HCT116 (cell line): ENCODE data around the gene SNRPA. TPM values are rescaled to one million over a fixed set of nuclear protein-coding genes. Genes with fewer than 3 reads are reported as not detected.

ENCODE experiments used
- ATAC-seq: fragments of 200-7000 bp; cut with Tn5 transposase; 2 replicates; pipeline ENCODE4 v1.9.1; 2020; ENCODE audit warnings: mild to moderate bottlenecking, moderate library complexity
- BruUV-seq: library from RNA; stranded (reverse); fragments of 400-500 nt; replicated peaks from 2 replicates; lab custom pipeline; 2021; lab: Mats Ljungman, UMichigan
- CTCF ChIA-PET: fragments of 300-600 bp; sonication (Branson Sonifier 250); formaldehyde crosslinking; loops from one replicate; lab custom pipeline; 2021; ENCODE audit warnings: antibody characterized with exemption; lab: Charles Lee
- POLR2A ChIA-PET: fragments of 300-600, 350-600 bp; sonication (Branson Sonifier 250); formaldehyde crosslinking; loops from one replicate; lab custom pipeline; 2021; ENCODE audit warnings: antibody characterized with exemption; lab: Charles Lee
- RAD21 ChIA-PET, 2 experiments: fragments of 300-600 bp; sonication (Branson Sonifier 250); formaldehyde crosslinking; loops; one replicate each; lab custom pipeline; 2023; ENCODE audit warnings: low total read pairs in 2 of 2; ENCODE audit not compliant: uncharacterized antibody in 2 of 2, unreplicated experiment in 2 of 2, low non-redundant PET in 1 of 2; lab: Charles Lee
- DNase-seq: peaks from one replicate; pipeline ENCODE4 v3.0.0-alpha.2; 2010; ENCODE audit warnings: low read depth, low spot score
- H2AFZ ChIP-seq: fragments of 200-600 bp; shearing (Covaris generic), sonication (generic); 2 replicates; pipeline ENCODE4 v1.6.1; 2017; ENCODE audit warnings: low read depth, mixed run types, mixed read lengths, antibody characterized with exemption, low read length; ENCODE audit not compliant: poor library complexity, severe bottlenecking
- H3K27ac ChIP-seq: 2 replicates; pipeline ENCODE4 v1.5.1; 2012; ENCODE audit warnings: low read depth, low read length
- H3K27me3 ChIP-seq: fragments of 200-600 bp; sonication (generic); 2 replicates; pipeline ENCODE4 v1.6.1; 2016; ENCODE audit warnings: mixed run types, low read length, mixed read lengths; ENCODE audit not compliant: insufficient read depth
- H3K36me3 ChIP-seq, 2 experiments: fragments of 200-500 bp in 1 of 2; fragments of 200-600 bp in 1 of 2; sonication (Bioruptor generic) in 1 of 2; sonication (generic) in 1 of 2; 2 replicates each; pipeline versions ENCODE4 v1.5.1 to v1.6.1; 2014 to 2016; ENCODE audit warnings: low read length in 2 of 2, inconsistent platforms in 1 of 2, mixed read lengths in 1 of 2, mixed run types in 1 of 2; ENCODE audit not compliant: insufficient read depth in 2 of 2, control insufficient read depth in 1 of 2
- H3K4me1 ChIP-seq, 2 experiments: fragments of 200-600 bp in 1 of 2; sonication (generic) in 1 of 2; 2 replicates each; pipeline versions ENCODE4 v1.5.1 to v1.6.1; 2012 to 2017; ENCODE audit warnings: low read length in 2 of 2, inconsistent platforms in 1 of 2, mild to moderate bottlenecking in 1 of 2, mixed read lengths in 1 of 2, mixed run types in 1 of 2, moderate library complexity in 1 of 2; ENCODE audit not compliant: insufficient read depth in 2 of 2, control insufficient read depth in 1 of 2
- H3K4me2 ChIP-seq: fragments of 200-600 bp; sonication (generic); 2 replicates; pipeline ENCODE4 v1.6.1; 2017; ENCODE audit warnings: mixed run types, low read length, mixed read lengths
- H3K4me3 ChIP-seq, 2 experiments: fragments of 200-600 bp in 1 of 2; sonication (generic) in 1 of 2; replicated peaks in 1 of 2; 2 replicates each; pipeline ENCODE4 v1.5.1; 2011 to 2016; ENCODE audit warnings: low read length in 2 of 2, control low read depth in 1 of 2, low read depth in 1 of 2, mild to moderate bottlenecking in 1 of 2, mixed read lengths in 1 of 2, mixed run types in 1 of 2
- H3K79me2 ChIP-seq: fragments of 200-600 bp; sonication (generic); 2 replicates; pipeline ENCODE4 v1.6.1; 2017; ENCODE audit warnings: mild to moderate bottlenecking, mixed run types, low read length, moderate library complexity, mixed read lengths; ENCODE audit not compliant: insufficient read depth
- H3K9ac ChIP-seq: fragments of 200-600 bp; sonication (generic); 2 replicates; pipeline ENCODE4 v1.6.1; 2016; ENCODE audit warnings: low read length, mixed read lengths
- H3K9me2 ChIP-seq: fragments of 200-600 bp; sonication (generic), shearing (Covaris generic); 2 replicates; pipeline ENCODE4 v1.6.1; 2017; ENCODE audit warnings: mixed run types, mild to moderate bottlenecking, moderate library complexity; ENCODE audit not compliant: insufficient read depth
- H3K9me3 ChIP-seq, 2 experiments: fragments of 200-500 bp in 1 of 2; fragments of 200-600 bp in 1 of 2; sonication (Bioruptor generic) in 1 of 2; sonication (generic) in 1 of 2; 2 replicates each; pipeline ENCODE4 v1.6.1; 2014 to 2017; ENCODE audit warnings: low read length in 2 of 2, mixed read lengths in 2 of 2, inconsistent platforms in 1 of 2, low read depth in 1 of 2, mild to moderate bottlenecking in 1 of 2, mixed run types in 1 of 2, moderate library complexity in 1 of 2; ENCODE audit not compliant: control insufficient read depth in 1 of 2, insufficient read depth in 1 of 2
- H4K20me1 ChIP-seq: fragments of 200-600 bp; sonication (generic), shearing (Covaris generic); 2 replicates; pipeline ENCODE4 v1.6.1; 2017; ENCODE audit warnings: mixed run types, mild to moderate bottlenecking, moderate library complexity; ENCODE audit not compliant: insufficient read depth
- CBX3 ChIP-seq: IDR thresholded peaks from 2 replicates; pipeline ENCODE4 v1.6.1; 2012; ENCODE audit warnings: low read depth
- CTCF ChIP-seq, 3 experiments: fragments of 200-600 bp in 1 of 3; sonication (generic) in 1 of 3; IDR thresholded peaks in 2 of 3; conservative IDR thresholded peaks in 1 of 3; 2 replicates each; pipeline ENCODE4 v1.5.1; 2012 to 2017; ENCODE audit warnings: low read depth in 2 of 3, low read length in 2 of 3, antibody characterized with exemption in 1 of 3, borderline replicate concordance in 1 of 3, control low read depth in 1 of 3, mild to moderate bottlenecking in 1 of 3, mixed read lengths in 1 of 3, mixed run types in 1 of 3, moderate library complexity in 1 of 3; ENCODE audit not compliant: insufficient read depth in 1 of 3
- EGR1 ChIP-seq: IDR thresholded peaks from 2 replicates; pipeline ENCODE4 v1.6.1; 2012; ENCODE audit warnings: low read depth
- EZH2 ChIP-seq: fragments of 200-600 bp; sonication (generic); IDR thresholded peaks from 2 replicates; pipeline ENCODE4 v1.6.1; 2017; ENCODE audit warnings: antibody characterized with exemption, mixed run types
- FOSL1 ChIP-seq: IDR thresholded peaks from 2 replicates; pipeline ENCODE4 v1.6.1; 2012; ENCODE audit warnings: low read depth
- JUND ChIP-seq: IDR thresholded peaks from 2 replicates; pipeline ENCODE4 v1.6.1; 2012
- MAX ChIP-seq: IDR thresholded peaks from 2 replicates; pipeline ENCODE4 v1.6.1; 2012
- POLR2A ChIP-seq: IDR thresholded peaks from 2 replicates; pipeline ENCODE4 v1.7.0; 2011; ENCODE audit warnings: borderline replicate concordance; ENCODE audit not compliant: insufficient read depth, insufficient read length; ENCODE audit errors: extremely low read depth
- SP1 ChIP-seq: IDR thresholded peaks from 2 replicates; pipeline ENCODE4 v1.6.1; 2012; ENCODE audit warnings: low read depth
- SRF ChIP-seq: IDR thresholded peaks from 2 replicates; pipeline ENCODE4 v1.6.1; 2012; ENCODE audit warnings: low read depth
- YY1 ChIP-seq: IDR thresholded peaks from 2 replicates; pipeline ENCODE4 v1.6.1; 2011; ENCODE audit warnings: low read length, low read depth, moderate library complexity, mild to moderate bottlenecking; ENCODE audit not compliant: insufficient replicate concordance; ENCODE audit errors: extremely low read depth
- ZNF274 ChIP-seq: fragments of 200-500 bp; sonication (Bioruptor generic); IDR thresholded peaks from 2 replicates; pipeline ENCODE4 v1.6.1; 2014; ENCODE audit warnings: mild to moderate bottlenecking, low read depth, low read length, inconsistent platforms
- intact Hi-C: fragments of 100-400 bp; cut with micrococcal nuclease; formaldehyde crosslinking; loops from 2 replicates; pipeline ENCODE4 v1.10.0; 2022
- total RNA-seq: library from RNA; stranded (reverse); gene quantifications from one replicate; pipeline ENCODE4 v1.2.1, GENCODE V29; 2021; ENCODE audit not compliant: unreplicated experiment

Gene SNRPA
- total RNA-seq, 1 experiment from 2014 or later: 170 TPM

GRCh38 chr19:40804783-40805242 is 53.8 kb downstream of the SNRPA start:
- RAD21 ChIA-PET: no interaction called here
- intact Hi-C loops: no loop called here
- H2AFZ ChIP-seq: no peak overlapping the region
- H3K9ac ChIP-seq: no peak overlapping the region
- BruUV-seq: no TSS peak
- DNase-seq (no peak), ATAC-seq (no peak)
- H3K4me2 ChIP-seq: no peak overlapping the region
- H3K27ac ChIP-seq: no peak overlapping the region
- peaks cover 82% of the 10 kb centered on the region for H3K79me2 ChIP-seq
- H3K9me3 ChIP-seq: no peaks in the 10 kb centered on the region
- peaks cover 4% of the 10 kb centered on the region; the same call in 1 of the 2 replicates for H4K20me1 ChIP-seq
- peaks cover 17 to 33% of the 10 kb centered on the region in 2 experiments; a peak in 3 of 4 replicates for H3K36me3 ChIP-seq
- no peaks in the 10 kb centered on the region for H3K27me3 ChIP-seq
- CTCF ChIA-PET: interaction anchor here (0.7 kb wide), 1 partner anchor 28 kb away, joined by 3 read pairs; no protein-coding TSS in a partner anchor
- peaks cover 13 to 61% of the 10 kb centered on the region in 2 experiments; a peak in 3 of 4 replicates for H3K4me1 ChIP-seq
- POLR2A ChIA-PET: no interaction called here
- no peak for TF ChIP-seq JUND
- peak in 2 of 3 experiments; percentile 5 to 16; a peak in 1 of 6 replicates for TF ChIP-seq CTCF (IDR thresholded peaks at IDR 0.05 in 2 of 3, conservative IDR thresholded peaks at IDR 0.05 in 1 of 3; ENCODE audit: borderline replicate concordance in 1 of 3, insufficient read depth in 1 of 3, low read depth in 2 of 3, low read length in 2 of 3)
- TF ChIP-seq, all 23 proteins: peak for 1
- H3K4me3 ChIP-seq: no peak overlapping the region
- H3K9me2 ChIP-seq: no peaks in the 10 kb centered on the region

- Histone ChIP-seq H2AFZ (no peak overlapping the region), H3K9ac (no peak overlapping the region), H3K27me3 (no peaks in the 10 kb centered on the region), H3K4me3 (no peak overlapping the region), H3K4me1 (peaks cover 17 to 60% of the 10 kb centered on the region in 2 experiments; a peak in 3 of 4 replicates), H3K9me3 (no peaks in the 10 kb centered on the region), H3K9me2 (no peaks in the 10 kb centered on the region), H3K36me3 (peaks cover 17 to 31% of the 10 kb centered on the region in 2 experiments; a peak in 3 of 4 replicates), H3K4me2 (no peak overlapping the region), H3K27ac (no peak overlapping the region), H3K79me2 (peaks cover 76% of the 10 kb centered on the region), H4K20me1 (peaks cover 4% of the 10 kb centered on the region; the same call in 1 of the 2 replicates)
- intact Hi-C loops: no loop called here
- RAD21 ChIA-PET: no interaction called here
- no TSS peak for BruUV-seq
- DNase-seq (no peak), ATAC-seq (no peak)
- POLR2A ChIA-PET: interaction anchor here (0.6 kb wide), 1 partner anchor 374 kb away, joined by 8 read pairs; no protein-coding TSS in a partner anchor
- CTCF ChIA-PET: interaction anchor here (0.7 kb wide), 1 partner anchor 28 kb away, joined by 3 read pairs; no protein-coding TSS in a partner anchor
- TF ChIP-seq SP1 (no peak), EGR1 (no peak), POLR2A (no peak), MAX (no peak), ZNF274 (no peak), JUND (no peak), YY1 (no peak), CTCF (IDR thresholded peaks at IDR 0.05 in 2 of 3, conservative IDR thresholded peaks at IDR 0.05 in 1 of 3; ENCODE audit: borderline replicate concordance in 1 of 3, insufficient read depth in 1 of 3, low read depth in 2 of 3, low read length in 2 of 3) (no peak), FOSL1 (no peak), CBX3 (no peak), SRF (no peak), EZH2 (no peak)
Measured at GRCh38 chr19:40805258-40805868, 54.4 kb downstream of the SNRPA start.
